H1 (cell line): ENCODE measurements around the gene OTUD3. TPM values are rescaled to one million over a fixed set of nuclear protein-coding genes. Genes with fewer than 3 reads are reported as not detected.

Source experiments
- CHD2 ChIP-seq: IDR thresholded peaks from 2 replicates; pipeline ENCODE4 v1.6.1; 2012; ENCODE audit warnings: low read length, improper control_type of control experiment
- EZH2 ChIP-seq: fragments of 200-600 bp; sonication (generic); IDR thresholded peaks from 2 replicates; pipeline ENCODE4 v1.7.1; 2012; ENCODE audit warnings: low read depth, mild to moderate bottlenecking, moderate library complexity, low read length, inconsistent platforms; ENCODE audit not compliant: severe bottlenecking
- KDM5A ChIP-seq: fragments of 200-600 bp; IDR thresholded peaks from 2 replicates; pipeline ENCODE4 v1.7.1; 2012; ENCODE audit warnings: mild to moderate bottlenecking, low read length, inconsistent platforms, mixed read lengths
- RAD21 ChIP-seq, 2 experiments: IDR thresholded peaks in 1 of 2; conservative IDR thresholded peaks in 1 of 2; 2 replicates each; pipeline ENCODE4 v1.6.1; 2011; ENCODE audit warnings: low read depth in 2 of 2, low read length in 2 of 2, improper control_type of control experiment in 1 of 2, inconsistent platforms in 1 of 2, mild to moderate bottlenecking in 1 of 2, moderate library complexity in 1 of 2
- TCF12 ChIP-seq: IDR thresholded peaks from 2 replicates; pipeline ENCODE4 v1.6.1; 2011; ENCODE audit warnings: low read depth, mild to moderate bottlenecking, low read length
- YY1 ChIP-seq: IDR thresholded peaks from 2 replicates; pipeline ENCODE4 v1.6.1; 2011; ENCODE audit warnings: low read depth, mild to moderate bottlenecking, low read length
- ZNF274 ChIP-seq: IDR thresholded peaks from 2 replicates; pipeline ENCODE4 v1.7.0; 2012; ENCODE audit warnings: low read length, borderline replicate concordance; ENCODE audit errors: extremely low read depth
- polyA plus RNA-seq, 7 experiments: library from polyadenylated mRNA; depleted of rRNA in 3 of 7; stranded (reverse) in 5 of 7; unstranded in 2 of 7; fragments of >200 nt in 5 of 7; fragments of 200-250 nt in 2 of 7; gene quantifications; 1 replicate in 5 of 7; 2 replicates in 1 of 7; 4 replicates in 1 of 7; pipeline versions ENCODE4 v1.2.1 to v1.2.3, GENCODE V29; 2011 to 2013; ENCODE audit warnings: missing spikeins in 2 of 7, mixed read lengths in 2 of 7
- total RNA-seq: library from RNA; stranded (reverse); fragmentation: NEBNext Ultra II Directional; extraction: Animal tissue kit (Norgen Biotek cat#: 25700); gene quantifications from 2 replicates; pipeline ENCODE4 v1.2.1, GENCODE V29; 2021
- TF ChIP-seq, protein P1 (sequence below): fragments of 300-600 bp; sonication (generic); IDR thresholded peaks from 2 replicates; pipeline ENCODE4 v1.7.1; 2012; ENCODE audit warnings: low read length, moderate library complexity, mild to moderate bottlenecking, inconsistent platforms; ENCODE audit not compliant: insufficient replicate concordance
- TF ChIP-seq, protein P2 (sequence below), 3 experiments: IDR thresholded peaks; 1 replicate in 2 of 3; 2 replicates in 1 of 3; pipeline versions ENCODE4 v1.5.1 to v1.6.1; 2011; ENCODE audit warnings: low read length in 3 of 3, mild to moderate bottlenecking in 3 of 3, inconsistent platforms in 2 of 3, low read depth in 1 of 3, moderate library complexity in 1 of 3; ENCODE audit not compliant: insufficient read depth in 1 of 3; ENCODE audit errors: control extremely low read depth in 1 of 3

Gene OTUD3
- total and polyA plus RNA-seq, 2 of the 8 experiments (the other 6 are each of a cell fraction or from before 2014, with no cell fraction given), result 6.3 to 11.9 TPM

DNA sequence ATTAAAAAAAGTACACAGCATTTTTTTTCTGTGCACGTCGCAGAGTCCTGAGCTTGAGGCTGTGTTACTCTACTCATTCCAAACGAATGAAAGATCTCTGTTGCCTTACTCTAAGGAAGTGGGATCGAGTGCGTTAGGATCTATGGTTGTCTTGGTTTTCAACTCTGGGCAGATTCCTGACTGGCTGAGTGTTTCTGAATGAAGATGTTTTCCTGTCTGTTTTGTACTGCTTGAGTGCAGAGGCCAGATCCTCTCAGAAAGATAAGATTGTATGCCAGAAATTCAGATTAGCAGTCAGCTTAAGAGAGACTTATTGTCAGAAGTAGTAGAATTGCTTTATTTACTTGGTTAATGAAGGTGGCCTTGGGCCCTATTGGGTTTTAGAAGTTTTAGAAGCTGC, 27.2 kb downstream of the OTUD3 start (continued):
- TF ChIP-seq, protein P1, sequence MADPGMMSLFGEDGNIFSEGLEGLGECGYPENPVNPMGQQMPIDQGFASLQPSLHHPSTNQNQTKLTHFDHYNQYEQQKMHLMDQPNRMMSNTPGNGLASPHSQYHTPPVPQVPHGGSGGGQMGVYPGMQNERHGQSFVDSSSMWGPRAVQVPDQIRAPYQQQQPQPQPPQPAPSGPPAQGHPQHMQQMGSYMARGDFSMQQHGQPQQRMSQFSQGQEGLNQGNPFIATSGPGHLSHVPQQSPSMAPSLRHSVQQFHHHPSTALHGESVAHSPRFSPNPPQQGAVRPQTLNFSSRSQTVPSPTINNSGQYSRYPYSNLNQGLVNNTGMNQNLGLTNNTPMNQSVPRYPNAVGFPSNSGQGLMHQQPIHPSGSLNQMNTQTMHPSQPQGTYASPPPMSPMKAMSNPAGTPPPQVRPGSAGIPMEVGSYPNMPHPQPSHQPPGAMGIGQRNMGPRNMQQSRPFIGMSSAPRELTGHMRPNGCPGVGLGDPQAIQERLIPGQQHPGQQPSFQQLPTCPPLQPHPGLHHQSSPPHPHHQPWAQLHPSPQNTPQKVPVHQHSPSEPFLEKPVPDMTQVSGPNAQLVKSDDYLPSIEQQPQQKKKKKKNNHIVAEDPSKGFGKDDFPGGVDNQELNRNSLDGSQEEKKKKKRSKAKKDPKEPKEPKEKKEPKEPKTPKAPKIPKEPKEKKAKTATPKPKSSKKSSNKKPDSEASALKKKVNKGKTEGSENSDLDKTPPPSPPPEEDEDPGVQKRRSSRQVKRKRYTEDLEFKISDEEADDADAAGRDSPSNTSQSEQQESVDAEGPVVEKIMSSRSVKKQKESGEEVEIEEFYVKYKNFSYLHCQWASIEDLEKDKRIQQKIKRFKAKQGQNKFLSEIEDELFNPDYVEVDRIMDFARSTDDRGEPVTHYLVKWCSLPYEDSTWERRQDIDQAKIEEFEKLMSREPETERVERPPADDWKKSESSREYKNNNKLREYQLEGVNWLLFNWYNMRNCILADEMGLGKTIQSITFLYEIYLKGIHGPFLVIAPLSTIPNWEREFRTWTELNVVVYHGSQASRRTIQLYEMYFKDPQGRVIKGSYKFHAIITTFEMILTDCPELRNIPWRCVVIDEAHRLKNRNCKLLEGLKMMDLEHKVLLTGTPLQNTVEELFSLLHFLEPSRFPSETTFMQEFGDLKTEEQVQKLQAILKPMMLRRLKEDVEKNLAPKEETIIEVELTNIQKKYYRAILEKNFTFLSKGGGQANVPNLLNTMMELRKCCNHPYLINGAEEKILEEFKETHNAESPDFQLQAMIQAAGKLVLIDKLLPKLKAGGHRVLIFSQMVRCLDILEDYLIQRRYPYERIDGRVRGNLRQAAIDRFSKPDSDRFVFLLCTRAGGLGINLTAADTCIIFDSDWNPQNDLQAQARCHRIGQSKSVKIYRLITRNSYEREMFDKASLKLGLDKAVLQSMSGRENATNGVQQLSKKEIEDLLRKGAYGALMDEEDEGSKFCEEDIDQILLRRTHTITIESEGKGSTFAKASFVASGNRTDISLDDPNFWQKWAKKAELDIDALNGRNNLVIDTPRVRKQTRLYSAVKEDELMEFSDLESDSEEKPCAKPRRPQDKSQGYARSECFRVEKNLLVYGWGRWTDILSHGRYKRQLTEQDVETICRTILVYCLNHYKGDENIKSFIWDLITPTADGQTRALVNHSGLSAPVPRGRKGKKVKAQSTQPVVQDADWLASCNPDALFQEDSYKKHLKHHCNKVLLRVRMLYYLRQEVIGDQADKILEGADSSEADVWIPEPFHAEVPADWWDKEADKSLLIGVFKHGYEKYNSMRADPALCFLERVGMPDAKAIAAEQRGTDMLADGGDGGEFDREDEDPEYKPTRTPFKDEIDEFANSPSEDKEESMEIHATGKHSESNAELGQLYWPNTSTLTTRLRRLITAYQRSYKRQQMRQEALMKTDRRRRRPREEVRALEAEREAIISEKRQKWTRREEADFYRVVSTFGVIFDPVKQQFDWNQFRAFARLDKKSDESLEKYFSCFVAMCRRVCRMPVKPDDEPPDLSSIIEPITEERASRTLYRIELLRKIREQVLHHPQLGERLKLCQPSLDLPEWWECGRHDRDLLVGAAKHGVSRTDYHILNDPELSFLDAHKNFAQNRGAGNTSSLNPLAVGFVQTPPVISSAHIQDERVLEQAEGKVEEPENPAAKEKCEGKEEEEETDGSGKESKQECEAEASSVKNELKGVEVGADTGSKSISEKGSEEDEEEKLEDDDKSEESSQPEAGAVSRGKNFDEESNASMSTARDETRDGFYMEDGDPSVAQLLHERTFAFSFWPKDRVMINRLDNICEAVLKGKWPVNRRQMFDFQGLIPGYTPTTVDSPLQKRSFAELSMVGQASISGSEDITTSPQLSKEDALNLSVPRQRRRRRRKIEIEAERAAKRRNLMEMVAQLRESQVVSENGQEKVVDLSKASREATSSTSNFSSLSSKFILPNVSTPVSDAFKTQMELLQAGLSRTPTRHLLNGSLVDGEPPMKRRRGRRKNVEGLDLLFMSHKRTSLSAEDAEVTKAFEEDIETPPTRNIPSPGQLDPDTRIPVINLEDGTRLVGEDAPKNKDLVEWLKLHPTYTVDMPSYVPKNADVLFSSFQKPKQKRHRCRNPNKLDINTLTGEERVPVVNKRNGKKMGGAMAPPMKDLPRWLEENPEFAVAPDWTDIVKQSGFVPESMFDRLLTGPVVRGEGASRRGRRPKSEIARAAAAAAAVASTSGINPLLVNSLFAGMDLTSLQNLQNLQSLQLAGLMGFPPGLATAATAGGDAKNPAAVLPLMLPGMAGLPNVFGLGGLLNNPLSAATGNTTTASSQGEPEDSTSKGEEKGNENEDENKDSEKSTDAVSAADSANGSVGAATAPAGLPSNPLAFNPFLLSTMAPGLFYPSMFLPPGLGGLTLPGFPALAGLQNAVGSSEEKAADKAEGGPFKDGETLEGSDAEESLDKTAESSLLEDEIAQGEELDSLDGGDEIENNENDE, result no peak
- TF ChIP-seq KDM5A (no peak), ZNF274 (no peak), CHD2 (no peak), EZH2 (no peak), YY1 (no peak), TCF12 (no peak), RAD21 (IDR thresholded peaks at IDR 0.05 in 1 of 2, conservative IDR thresholded peaks at IDR 0.05 in 1 of 2; ENCODE audit: low read depth in 2 of 2, low read length in 2 of 2) (no peak)
- TF ChIP-seq, protein P2, sequence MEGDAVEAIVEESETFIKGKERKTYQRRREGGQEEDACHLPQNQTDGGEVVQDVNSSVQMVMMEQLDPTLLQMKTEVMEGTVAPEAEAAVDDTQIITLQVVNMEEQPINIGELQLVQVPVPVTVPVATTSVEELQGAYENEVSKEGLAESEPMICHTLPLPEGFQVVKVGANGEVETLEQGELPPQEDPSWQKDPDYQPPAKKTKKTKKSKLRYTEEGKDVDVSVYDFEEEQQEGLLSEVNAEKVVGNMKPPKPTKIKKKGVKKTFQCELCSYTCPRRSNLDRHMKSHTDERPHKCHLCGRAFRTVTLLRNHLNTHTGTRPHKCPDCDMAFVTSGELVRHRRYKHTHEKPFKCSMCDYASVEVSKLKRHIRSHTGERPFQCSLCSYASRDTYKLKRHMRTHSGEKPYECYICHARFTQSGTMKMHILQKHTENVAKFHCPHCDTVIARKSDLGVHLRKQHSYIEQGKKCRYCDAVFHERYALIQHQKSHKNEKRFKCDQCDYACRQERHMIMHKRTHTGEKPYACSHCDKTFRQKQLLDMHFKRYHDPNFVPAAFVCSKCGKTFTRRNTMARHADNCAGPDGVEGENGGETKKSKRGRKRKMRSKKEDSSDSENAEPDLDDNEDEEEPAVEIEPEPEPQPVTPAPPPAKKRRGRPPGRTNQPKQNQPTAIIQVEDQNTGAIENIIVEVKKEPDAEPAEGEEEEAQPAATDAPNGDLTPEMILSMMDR (IDR thresholded peaks at IDR 0.05; ENCODE audit: control extremely low read depth in 1 of 3, insufficient read depth in 1 of 3, low read depth in 1 of 3, low read length in 3 of 3), result no peak
